Activated naive CD4-positive, alpha-beta T cell treated with anti-CD3 and anti-CD28 coated beads, Interleukin-2, amount 50 U/mL, for 72 hours (primary cell): Measurements from ENCODE around the gene TMA7. TPM values are rescaled to one million over a fixed set of nuclear protein-coding genes. Genes with fewer than 3 reads are reported as not detected.

ENCODE experiments used
- ATAC-seq, 2 donors: fragments of 150-1000 bp; cut with Tn5 transposase; 2 replicates each; pipeline ENCODE4 v1.10.0; 2021; ENCODE audit warnings: mild to moderate bottlenecking in 2 of 2, moderate library complexity in 2 of 2
- DNase-seq, 2 donors: peaks; one replicate each; pipeline ENCODE4 v3.0.0; 2021 to 2022; ENCODE audit warnings: low spot score in 2 of 2
- H3K27ac Mint-ChIP-seq, 2 donors: one replicate each; pipeline ENCODE4 v1.8.0; 2022; ENCODE audit warnings: mild to moderate bottlenecking in 2 of 2, mixed read lengths in 2 of 2
- H3K36me3 Mint-ChIP-seq, 2 donors: one replicate each; pipeline ENCODE4 v1.8.0; 2022; ENCODE audit warnings: mixed read lengths in 2 of 2
- H3K9me3 Mint-ChIP-seq, 2 donors: one replicate each; pipeline ENCODE4 v1.8.0; 2022; ENCODE audit warnings: mixed read lengths in 2 of 2
- total RNA-seq, 2 donors: library from RNA; stranded (reverse); gene quantifications; one replicate each; pipeline ENCODE4 v1.2.3, GENCODE V29; 2022

Gene TMA7
- total RNA-seq, 2 donors from 2014 or later: 168 to 307 TPM

DNA sequence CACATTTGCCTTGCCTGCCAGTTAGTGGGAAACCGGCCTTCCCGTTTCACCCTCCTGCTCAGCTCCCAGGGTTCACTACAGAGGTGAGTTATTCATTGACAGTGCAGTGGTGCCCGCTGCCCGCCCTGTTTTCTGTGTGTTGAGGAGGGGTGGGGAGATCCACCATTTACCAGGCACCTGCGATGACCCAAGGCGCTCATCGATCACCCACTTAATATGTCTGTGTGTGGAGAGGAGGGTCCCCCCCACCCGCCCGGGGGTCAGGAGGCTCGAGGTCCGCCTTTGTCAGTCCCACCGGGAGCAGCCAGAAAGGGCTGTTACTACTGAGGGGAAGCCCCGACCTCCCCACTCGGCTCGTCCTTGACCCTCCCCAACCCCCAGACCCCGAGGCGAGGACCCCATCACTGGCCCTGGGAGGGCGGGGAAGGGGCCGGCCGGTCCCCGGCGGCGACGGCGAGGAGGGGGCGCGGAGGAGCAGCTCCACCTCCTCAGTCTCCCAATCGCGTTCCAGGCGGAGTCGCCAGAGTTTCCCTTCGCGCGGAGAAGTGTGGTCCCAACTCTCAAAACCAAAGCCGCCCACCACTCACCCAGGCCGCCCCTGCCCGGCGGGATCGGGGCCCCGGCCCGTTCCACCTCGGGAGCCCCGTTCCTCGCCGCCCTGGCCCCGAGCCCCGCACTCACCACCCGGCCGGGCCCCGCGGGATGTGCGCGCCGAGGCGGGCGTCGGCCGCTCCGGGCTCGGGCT, 11.3 kb upstream of the TMA7 start:
- DNase-seq (no peak), ATAC-seq (peak; percentile 49 to 65)
- Mint-ChIP-seq H3K36me3 (no peaks in the 10 kb centered on the region), H3K9me3 (no peaks in the 10 kb centered on the region), H3K27ac (no peak overlapping the region)

DNA sequence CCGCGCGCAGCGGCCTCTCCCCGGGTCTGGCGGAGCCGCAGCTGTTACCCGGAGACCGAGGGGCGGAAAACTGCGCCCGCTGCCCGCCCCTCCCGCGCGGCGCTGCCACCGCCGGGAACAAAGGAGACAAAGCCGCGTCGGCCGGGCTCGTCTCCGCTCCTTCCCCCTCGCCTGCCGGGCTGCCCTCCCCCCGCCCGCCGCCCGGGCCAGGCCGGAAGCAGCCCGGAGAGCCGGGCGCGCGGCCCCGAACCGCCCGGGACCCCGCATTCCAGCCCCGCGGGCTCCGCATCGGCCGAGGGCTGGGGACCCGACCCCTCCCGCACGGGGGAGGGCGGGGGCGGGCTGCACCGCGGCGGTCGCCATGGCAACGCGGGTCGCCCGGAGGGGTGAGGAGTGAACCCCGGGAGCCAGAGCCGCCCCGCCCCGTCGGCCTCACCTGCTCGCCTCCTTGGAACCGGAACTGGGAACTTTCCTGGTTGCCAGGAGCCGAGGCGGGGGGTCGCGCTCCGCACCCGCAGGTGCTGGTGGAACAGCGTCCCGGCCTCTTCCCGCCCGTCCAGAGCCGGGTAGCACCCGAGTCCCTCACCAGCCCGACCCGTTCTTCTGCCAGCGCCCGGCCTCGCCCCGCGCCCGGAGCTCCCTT, 10.6 kb upstream of the TMA7 start:
- H3K27ac Mint-ChIP-seq: peak overlapping the region; percentile 58 to 79
- no peaks in the 10 kb centered on the region for H3K36me3 Mint-ChIP-seq
- ATAC-seq (peak; percentile 62 to 73), DNase-seq (peak; percentile 55 to 64)
- no peaks in the 10 kb centered on the region for H3K9me3 Mint-ChIP-seq

DNA sequence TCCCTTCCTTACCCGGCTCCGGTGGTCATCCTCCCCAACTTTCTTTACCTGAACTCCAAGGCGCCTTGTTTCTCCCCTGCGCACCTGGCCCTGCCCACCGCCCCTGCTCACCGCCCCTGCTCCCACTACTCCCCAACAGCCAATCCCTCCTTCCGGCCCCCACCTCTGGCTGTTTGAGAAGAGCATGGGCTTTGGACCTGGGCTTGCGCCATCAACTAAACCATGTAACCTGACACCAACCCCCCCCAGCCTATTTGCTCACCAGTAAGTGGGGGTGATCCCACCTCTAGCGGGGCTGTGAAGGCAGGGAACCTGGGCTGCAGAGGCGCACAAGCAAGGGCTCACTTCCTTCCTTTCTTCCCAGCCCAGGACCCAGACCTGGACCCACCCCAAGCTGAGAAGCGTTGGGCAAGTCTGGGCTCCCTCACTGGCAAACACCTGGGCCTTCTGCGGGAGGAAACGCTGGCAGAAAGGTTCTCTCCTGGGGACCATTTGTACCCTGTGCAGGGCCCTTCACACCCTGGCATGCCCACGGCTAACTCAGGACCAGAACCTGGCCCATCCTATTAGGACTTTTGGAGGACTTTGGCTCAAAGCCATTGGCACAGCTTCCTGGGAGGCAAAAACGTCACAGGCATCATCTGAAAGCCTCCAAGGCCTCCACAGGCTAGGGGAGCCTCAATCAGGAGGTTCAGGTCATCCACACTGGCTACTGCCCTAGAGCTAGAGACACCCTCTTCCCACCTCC, 9.9 kb upstream of the TMA7 start, which contains the start of gene PLXNB1:
TSS of gene PLXNB1 (minus strand) at position 127 of the 748 bp plus-strand sequence. CDS start 5,475 bp downstream, outside the sequence.
- Mint-ChIP-seq H3K27ac (peak within 1 kb of the TSS; percentile 58 to 79), H3K9me3 (no peaks in the 10 kb centered on the region), H3K36me3 (no peaks in the 10 kb centered on the region)
- ATAC-seq (peak; percentile 15 to 19), DNase-seq (no peak)

DNA sequence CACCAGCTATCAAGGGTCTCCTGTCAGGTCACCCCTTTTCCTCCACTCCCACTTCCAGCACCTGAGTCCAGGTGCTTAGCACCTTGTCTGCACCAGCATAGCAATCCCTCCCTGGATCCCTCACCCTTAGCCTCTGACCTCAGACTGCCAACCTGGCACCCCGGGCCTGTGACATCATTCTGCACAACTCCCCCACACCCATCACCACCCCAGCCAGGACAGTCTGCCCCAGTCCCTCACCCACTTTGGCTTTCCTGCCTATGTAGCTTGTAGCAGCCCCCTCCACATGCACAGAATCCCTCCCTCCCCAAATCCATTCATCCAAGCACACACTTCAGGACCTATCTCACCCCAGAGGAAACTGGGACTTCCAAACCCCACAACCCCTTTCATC, 9.4 kb upstream of the TMA7 start:
- H3K36me3 Mint-ChIP-seq: no peaks in the 10 kb centered on the region
- peak overlapping the region; percentile 40 to 79 for H3K27ac Mint-ChIP-seq
- no peak for ATAC-seq
- no peaks in the 10 kb centered on the region for H3K9me3 Mint-ChIP-seq
- DNase-seq: no peak

DNA sequence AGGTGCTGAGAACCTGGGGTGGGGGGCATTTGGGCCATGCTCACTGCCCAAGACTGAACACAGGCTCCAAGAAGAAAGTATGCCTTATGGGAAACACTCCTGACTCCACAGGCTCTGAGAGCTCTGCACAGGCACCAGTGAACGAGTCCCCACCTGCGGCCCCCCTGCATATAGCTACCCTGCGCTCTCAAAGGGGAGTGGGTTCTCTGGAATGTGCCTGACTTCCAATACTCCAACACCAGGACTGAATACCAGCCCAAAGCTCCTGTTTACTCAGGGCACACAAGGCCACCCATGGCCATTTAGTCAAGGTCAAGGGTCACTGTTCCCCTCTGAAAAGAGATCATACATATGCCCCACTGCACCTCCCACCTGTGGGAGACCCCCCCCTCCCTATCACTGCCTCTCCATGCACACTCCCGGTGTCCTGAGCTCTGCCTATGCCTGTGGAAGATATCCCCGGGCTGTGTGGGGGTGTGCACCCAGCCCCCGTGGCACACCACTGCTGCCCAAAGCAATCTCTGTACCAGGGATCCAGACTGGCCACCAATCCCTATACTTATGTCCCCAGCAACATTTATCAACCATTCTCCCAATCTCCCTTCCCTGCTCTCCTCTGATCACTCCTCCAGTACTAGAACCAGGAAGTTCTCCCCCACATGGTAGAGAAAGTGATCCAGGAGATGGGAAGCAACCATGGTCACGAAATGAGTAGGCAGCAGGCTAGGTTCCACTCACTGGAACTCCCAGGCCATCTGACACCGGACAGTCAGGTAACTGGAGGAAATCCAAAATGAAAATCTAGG, 8.6 kb upstream of the TMA7 start:
- Mint-ChIP-seq H3K36me3 (no peaks in the 10 kb centered on the region), H3K9me3 (no peaks in the 10 kb centered on the region), H3K27ac (peak overlapping the region in 1 of 2 donors; percentile 79)
- DNase-seq (no peak), ATAC-seq (no peak)

DNA sequence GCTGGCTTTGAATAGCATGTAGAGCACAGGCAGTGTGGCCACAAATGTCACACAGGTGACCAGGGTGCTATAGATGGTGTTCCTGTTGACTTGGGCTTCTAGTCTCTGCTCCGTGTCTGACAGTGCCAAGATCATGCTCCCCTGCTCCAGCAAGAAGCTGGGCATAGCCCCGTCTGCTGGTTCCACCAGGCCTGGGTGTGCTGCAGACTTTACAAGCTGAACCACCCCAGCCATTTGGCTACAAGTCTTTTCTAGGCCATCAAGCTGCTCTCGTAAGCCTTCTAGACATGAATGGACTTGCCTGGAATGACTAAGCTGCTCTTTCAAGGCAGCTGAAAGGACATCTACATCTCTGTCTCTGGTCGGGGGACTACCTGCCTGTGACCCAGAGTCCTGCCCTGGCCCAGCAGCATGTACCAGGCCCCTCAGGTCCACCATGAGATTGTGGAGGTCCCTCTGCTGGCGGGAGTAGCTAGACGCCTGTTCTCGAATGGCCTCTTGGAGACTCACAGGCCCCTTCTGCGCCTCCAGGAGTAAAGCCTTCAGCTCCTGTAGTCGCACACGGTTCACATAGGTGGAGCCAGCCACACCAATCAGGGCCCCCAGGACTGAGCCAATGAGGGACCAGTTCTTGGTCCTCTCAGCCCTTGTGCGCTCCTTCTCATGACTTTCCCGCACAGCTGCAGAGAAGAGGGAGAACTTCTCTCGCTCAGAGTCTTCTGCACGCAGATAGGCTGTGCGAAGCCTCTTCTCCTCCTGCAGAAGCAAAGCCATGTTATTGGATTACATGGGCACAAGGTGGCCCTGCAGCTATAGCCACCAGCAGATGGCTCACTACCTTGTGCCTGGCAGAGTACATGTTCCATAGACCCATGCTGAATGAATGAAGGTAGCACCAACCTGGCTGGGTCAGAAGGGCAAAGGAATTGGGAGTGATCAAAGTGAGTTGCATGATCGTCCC, 7.4 kb upstream of the TMA7 start:
- DNase-seq (no peak), ATAC-seq (peak in 1 of 2 donors; percentile 40)
- Mint-ChIP-seq H3K27ac (peak overlapping the region in 1 of 2 donors; percentile 79), H3K36me3 (no peaks in the 10 kb centered on the region), H3K9me3 (no peaks in the 10 kb centered on the region)

DNA sequence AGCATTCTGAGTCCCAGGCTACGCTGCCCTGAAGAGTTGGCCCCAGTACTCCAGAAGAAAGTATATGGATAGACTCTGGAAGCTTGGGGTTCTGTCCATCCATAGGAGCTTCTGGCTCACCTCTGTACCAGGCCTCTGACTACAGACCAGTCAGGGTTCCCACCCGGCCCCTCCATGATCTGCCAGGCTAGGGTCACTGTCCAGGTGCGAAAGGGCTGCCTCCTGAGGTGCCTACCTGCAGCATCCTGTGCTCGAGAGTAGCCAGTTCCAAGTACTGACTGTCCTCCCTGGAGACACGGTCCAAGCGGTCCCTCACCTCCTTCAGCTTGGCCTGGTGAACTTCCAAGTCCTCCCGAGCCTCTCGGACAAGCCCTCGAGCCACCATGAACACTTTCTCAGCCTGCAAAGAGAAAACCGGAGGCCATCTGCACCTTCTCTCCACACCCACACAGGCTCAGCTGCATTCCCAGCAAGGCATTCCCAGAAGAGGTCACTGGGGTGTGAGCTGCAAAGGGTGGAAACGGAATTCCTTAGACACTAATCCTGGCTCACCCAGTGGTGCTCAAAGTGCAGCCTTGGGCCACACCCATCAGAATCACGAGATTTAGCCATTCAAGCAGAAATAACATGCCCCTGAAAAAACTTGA, 6.5 kb upstream of the TMA7 start:
- DNase-seq (no peak), ATAC-seq (no peak)
- Mint-ChIP-seq H3K9me3 (no peaks in the 10 kb centered on the region), H3K36me3 (no peaks in the 10 kb centered on the region), H3K27ac (no peak overlapping the region)

DNA sequence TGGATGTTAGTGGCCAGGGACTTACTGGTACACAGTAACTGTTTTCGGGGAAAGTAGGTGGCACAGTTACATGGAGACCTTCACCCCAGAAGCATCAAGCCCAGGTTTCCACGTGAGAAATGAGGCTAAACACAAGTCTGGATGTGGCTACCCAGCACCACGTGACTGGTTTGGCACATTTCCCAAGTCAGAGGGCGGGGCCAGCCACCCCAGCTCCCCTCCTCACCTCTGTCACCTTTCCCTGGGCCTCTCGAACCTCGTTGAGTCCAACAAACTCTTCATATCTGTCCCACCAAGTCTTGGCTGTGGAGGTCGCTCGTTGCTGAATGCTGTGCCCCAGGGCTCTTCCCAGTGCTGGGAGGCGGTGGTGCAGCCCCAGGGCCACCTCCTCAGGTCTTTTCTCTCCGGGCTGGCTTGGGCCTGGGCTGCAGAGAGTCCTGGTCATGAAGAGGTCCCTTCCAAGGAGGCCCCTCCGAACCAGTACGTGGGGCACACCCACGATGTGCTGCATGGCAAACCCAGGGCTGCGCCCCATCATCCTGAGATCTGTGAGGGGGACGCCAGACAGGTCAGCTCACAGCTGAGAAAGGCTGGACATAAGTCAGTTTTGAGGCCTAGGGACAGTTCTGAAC, 5.3 kb upstream of the TMA7 start:
- ATAC-seq (no peak), DNase-seq (no peak)
- H3K9me3 Mint-ChIP-seq: no peaks in the 10 kb centered on the region
- H3K36me3 Mint-ChIP-seq: peaks cover 2% of the 10 kb centered on the region in 2 donors
- H3K27ac Mint-ChIP-seq: peak overlapping the region in 1 of 2 donors; percentile 30

DNA sequence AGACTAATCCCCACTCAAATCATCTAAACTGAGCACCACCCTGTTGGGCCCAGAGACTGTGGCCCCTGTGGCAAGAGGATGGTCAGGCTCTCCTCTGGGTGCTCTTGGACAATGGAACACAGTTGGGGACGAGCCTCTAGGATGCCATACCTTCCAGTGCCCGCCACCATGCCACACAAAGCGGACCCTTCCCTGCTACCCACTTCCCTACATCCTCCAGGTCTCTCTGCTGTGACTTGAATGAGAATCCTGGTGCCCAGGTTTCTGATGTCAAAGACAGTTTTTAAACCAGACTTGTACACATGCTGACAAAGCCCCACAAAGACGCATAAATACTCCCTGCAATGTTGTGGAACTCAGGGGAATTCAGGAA, 4.8 kb upstream of the TMA7 start:
- H3K36me3 Mint-ChIP-seq: peaks cover 6 to 7% of the 10 kb centered on the region in 2 donors
- no peak for DNase-seq
- no peak overlapping the region for H3K27ac Mint-ChIP-seq
- no peak for ATAC-seq
- H3K9me3 Mint-ChIP-seq: no peaks in the 10 kb centered on the region

DNA sequence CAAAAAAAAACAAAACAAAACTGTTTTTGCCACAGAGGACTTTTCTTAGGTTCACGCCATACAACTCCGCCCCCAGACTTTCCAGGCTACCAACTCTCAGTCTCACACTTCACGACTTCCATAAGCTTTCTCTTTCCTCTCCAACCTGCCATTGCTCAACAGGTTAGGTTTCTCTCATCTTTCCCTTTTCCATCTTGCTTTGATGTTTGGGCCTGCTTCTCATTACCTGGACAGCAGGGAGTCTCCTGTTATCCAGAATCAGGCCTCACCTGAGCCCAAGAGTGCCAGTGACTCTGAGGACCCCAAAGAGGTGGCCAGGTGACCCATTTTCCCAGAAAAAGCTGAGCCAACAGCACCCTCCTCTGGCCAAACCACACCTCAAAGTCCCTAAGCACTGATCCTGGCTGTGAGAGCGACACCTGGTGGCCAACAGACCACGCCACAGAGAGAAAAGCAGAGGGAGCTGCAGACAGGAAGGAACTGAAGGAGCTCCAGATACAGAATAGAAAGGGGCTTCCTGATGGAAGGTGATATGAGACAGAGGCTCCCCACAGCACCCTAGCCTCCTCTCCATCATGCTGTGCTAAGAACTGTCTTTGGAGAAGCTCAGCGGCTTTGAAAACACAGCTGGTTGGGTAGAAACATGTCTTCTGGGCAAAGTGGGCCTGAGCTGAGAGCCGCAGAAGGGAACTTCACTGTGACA, 4.1 kb upstream of the TMA7 start:
- DNase-seq: peak; percentile 82 to 87
- no peaks in the 10 kb centered on the region for H3K9me3 Mint-ChIP-seq
- H3K27ac Mint-ChIP-seq: no peak overlapping the region
- H3K36me3 Mint-ChIP-seq: peaks cover 11 to 14% of the 10 kb centered on the region in 2 donors
- ATAC-seq: peak; percentile 23 to 45

DNA sequence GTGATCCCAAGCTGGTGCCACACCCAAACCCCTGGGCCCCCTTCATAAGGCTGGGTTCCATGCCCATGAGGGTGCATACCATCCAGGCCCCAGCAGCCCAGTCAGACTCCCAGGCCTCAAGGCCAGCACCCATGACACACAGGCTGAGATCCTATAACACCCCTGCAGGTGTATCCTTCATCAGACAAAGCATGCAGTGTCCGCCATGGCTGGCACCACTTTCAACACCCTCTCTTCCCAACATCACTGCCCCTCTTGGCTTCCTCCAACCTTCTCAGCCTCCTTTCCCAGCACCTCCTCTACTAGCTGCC, 3.6 kb upstream of the TMA7 start:
- ATAC-seq (no peak), DNase-seq (no peak)
- Mint-ChIP-seq H3K27ac (no peak overlapping the region), H3K9me3 (no peaks in the 10 kb centered on the region), H3K36me3 (peaks cover 14% of the 10 kb centered on the region in 2 donors)

DNA sequence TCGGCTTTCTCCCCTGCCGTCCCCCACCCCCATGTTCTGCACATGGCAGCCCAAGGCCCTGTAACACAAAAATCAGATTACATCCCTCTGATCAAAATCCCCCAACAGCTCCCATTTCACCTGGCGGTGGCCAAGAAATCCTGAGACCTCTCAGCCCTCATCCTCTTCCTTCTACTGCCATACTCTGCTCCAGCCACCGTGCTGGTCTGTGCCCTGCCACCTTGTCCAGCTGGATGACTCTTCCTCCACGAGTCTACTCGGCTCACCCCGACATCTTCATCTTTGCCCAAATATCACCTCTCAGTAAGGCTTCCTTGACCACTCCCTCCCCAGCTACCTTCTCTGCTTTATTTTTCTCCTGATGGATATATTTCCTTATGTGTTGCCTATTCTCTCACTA, 3.2 kb upstream of the TMA7 start:
- ATAC-seq: no peak
- Mint-ChIP-seq H3K36me3 (peaks cover 14 to 17% of the 10 kb centered on the region in 2 donors), H3K27ac (no peak overlapping the region), H3K9me3 (no peaks in the 10 kb centered on the region)
- DNase-seq: no peak

DNA sequence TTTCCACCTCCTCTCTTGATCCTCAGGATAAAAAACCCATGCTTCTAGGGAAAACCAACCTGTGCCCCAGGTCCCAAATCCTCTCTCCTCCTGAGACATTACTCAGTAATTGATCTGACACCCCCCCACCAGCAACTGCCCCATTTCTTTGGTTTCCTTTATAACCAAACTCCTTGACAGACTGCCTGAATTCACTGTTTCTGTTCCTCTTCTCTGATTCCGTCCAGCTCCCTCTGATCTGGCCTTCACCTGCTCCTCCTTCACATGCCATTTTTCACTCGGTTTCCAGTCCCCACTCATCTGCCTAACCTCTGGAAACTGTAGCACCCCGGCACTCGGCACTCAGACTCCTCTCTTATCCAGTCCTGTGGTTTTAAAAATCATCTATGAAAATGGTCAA, 2.2 kb upstream of the TMA7 start:
- peaks cover 14 to 17% of the 10 kb centered on the region in 2 donors for H3K36me3 Mint-ChIP-seq
- DNase-seq: no peak
- no peaks in the 10 kb centered on the region for H3K9me3 Mint-ChIP-seq
- no peak overlapping the region for H3K27ac Mint-ChIP-seq
- no peak for ATAC-seq

DNA sequence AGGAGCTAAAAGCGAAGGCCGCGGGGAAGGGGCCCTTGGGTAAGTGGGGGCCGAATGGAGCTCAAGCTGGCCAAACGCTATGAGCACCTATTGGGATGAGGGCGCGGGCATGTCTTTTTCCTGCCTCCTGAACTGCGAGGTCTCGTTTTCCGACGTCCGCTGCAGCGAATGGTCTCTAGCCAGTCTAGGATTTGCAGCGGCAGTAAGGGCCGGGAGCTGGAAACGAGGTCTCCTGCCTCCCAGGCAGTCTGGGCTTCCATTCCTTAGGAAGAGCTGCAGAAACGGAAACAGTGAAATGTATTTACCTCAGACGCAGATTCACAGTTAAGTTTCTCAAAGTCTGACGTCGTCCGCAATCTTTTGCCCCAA, 517 bp downstream of the TMA7 start:
- no peak for DNase-seq
- Mint-ChIP-seq H3K27ac (peak overlapping the region in 1 of 2 donors; percentile 96), H3K9me3 (no peaks in the 10 kb centered on the region), H3K36me3 (peaks cover 14 to 17% of the 10 kb centered on the region in 2 donors)
- ATAC-seq: no peak
